Measurements from ENCODE around the gene PXK. TPM values are rescaled to one million over a fixed set of nuclear protein-coding genes. Genes with fewer than 3 reads are reported as not detected.

Gene PXK
- polyA plus RNA-seq, 2 donors, result 3.2 to 6.0 TPM

GRCh38 chr3:58296269-58296668 lies 36.4 kb upstream of the PXK start:
- Histone ChIP-seq H3K36me3 (ENCODE audit: control insufficient read depth in 2 of 2, insufficient read depth in 2 of 2, low read length in 1 of 2) (no peaks in the 10 kb centered on the region), H3K27me3 (ENCODE audit: control insufficient read depth in 1 of 2, insufficient read depth in 2 of 2, low read length in 2 of 2) (no peaks in the 10 kb centered on the region), H3K4me3 (ENCODE audit: low read depth in 1 of 2, low read length in 2 of 2) (no peak overlapping the region), H3K4me1 (ENCODE audit: control insufficient read depth in 2 of 2, insufficient read depth in 2 of 2, low read length in 1 of 2) (no peaks in the 10 kb centered on the region), H3K9me3 (ENCODE audit: control insufficient read depth in 2 of 2, insufficient read depth in 1 of 2, low read depth in 1 of 2, low read length in 1 of 2) (no peaks in the 10 kb centered on the region), H3K27ac (ENCODE audit: low read depth in 2 of 2, low read length in 1 of 2) (no peak overlapping the region)
- 39 to 50% methylated on average over 5 of the region's 5 CpGs for WGBS, 2 donors

- Histone ChIP-seq H3K9me3 (ENCODE audit: control insufficient read depth in 2 of 2, insufficient read depth in 1 of 2, low read depth in 1 of 2, low read length in 1 of 2) (no peaks in the 10 kb centered on the region), H3K27ac (ENCODE audit: low read depth in 2 of 2, low read length in 1 of 2) (no peak overlapping the region), H3K27me3 (ENCODE audit: control insufficient read depth in 1 of 2, insufficient read depth in 2 of 2, low read length in 2 of 2) (no peaks in the 10 kb centered on the region), H3K4me1 (ENCODE audit: control insufficient read depth in 2 of 2, insufficient read depth in 2 of 2, low read length in 1 of 2) (no peaks in the 10 kb centered on the region), H3K4me3 (ENCODE audit: low read depth in 1 of 2, low read length in 2 of 2) (no peak overlapping the region), H3K36me3 (ENCODE audit: control insufficient read depth in 2 of 2, insufficient read depth in 2 of 2, low read length in 1 of 2) (no peaks in the 10 kb centered on the region)
- 47 to 50% methylated on average over 6 of the region's 6 CpGs for WGBS, 2 donors
Measured at GRCh38 chr3:58296843-58297242, 35.8 kb upstream of the PXK start.

- H3K9me3 ChIP-seq (ENCODE audit: control insufficient read depth in 2 of 2, insufficient read depth in 1 of 2, low read depth in 1 of 2, low read length in 1 of 2), result no peaks in the 10 kb centered on the region
- no peaks in the 10 kb centered on the region for H3K4me1 ChIP-seq (ENCODE audit: control insufficient read depth in 2 of 2, insufficient read depth in 2 of 2, low read length in 1 of 2)
- H3K27me3 ChIP-seq (ENCODE audit: control insufficient read depth in 1 of 2, insufficient read depth in 2 of 2, low read length in 2 of 2), result no peaks in the 10 kb centered on the region
- WGBS, 2 donors, result 63 to 71% methylated on average over 3 of the region's 3 CpGs
- H3K27ac ChIP-seq (ENCODE audit: low read depth in 2 of 2, low read length in 1 of 2), result no peak overlapping the region
- H3K36me3 ChIP-seq (ENCODE audit: control insufficient read depth in 2 of 2, insufficient read depth in 2 of 2, low read length in 1 of 2), result no peaks in the 10 kb centered on the region
- no peak overlapping the region for H3K4me3 ChIP-seq (ENCODE audit: low read depth in 1 of 2, low read length in 2 of 2)
Measured at GRCh38 chr3:58298190-58298589, 34.5 kb upstream of the PXK start.

GRCh38 chr3:58299075-58299474 lies 33.6 kb upstream of the PXK start:
- Histone ChIP-seq H3K36me3 (ENCODE audit: control insufficient read depth in 2 of 2, insufficient read depth in 2 of 2, low read length in 1 of 2) (no peaks in the 10 kb centered on the region), H3K9me3 (ENCODE audit: control insufficient read depth in 2 of 2, insufficient read depth in 1 of 2, low read depth in 1 of 2, low read length in 1 of 2) (no peaks in the 10 kb centered on the region), H3K4me1 (ENCODE audit: control insufficient read depth in 2 of 2, insufficient read depth in 2 of 2, low read length in 1 of 2) (no peaks in the 10 kb centered on the region), H3K4me3 (ENCODE audit: low read depth in 1 of 2, low read length in 2 of 2) (no peak overlapping the region), H3K27me3 (ENCODE audit: control insufficient read depth in 1 of 2, insufficient read depth in 2 of 2, low read length in 2 of 2) (no peaks in the 10 kb centered on the region), H3K27ac (ENCODE audit: low read depth in 2 of 2, low read length in 1 of 2) (no peak overlapping the region)
- 54 to 60% methylated on average over 2 of the region's 2 CpGs for WGBS, 2 donors

GRCh38 chr3:58299839-58300516 lies 32.7 kb upstream of the PXK start:
- WGBS, 2 donors, result 15 to 17% methylated on average over 8 of the region's 8 CpGs
- Histone ChIP-seq H3K27ac (ENCODE audit: low read depth in 2 of 2, low read length in 1 of 2) (no peak overlapping the region), H3K9me3 (ENCODE audit: control insufficient read depth in 2 of 2, insufficient read depth in 1 of 2, low read depth in 1 of 2, low read length in 1 of 2) (no peaks in the 10 kb centered on the region), H3K4me1 (ENCODE audit: control insufficient read depth in 2 of 2, insufficient read depth in 2 of 2, low read length in 1 of 2) (no peaks in the 10 kb centered on the region), H3K36me3 (ENCODE audit: control insufficient read depth in 2 of 2, insufficient read depth in 2 of 2, low read length in 1 of 2) (no peaks in the 10 kb centered on the region), H3K4me3 (ENCODE audit: low read depth in 1 of 2, low read length in 2 of 2) (no peak overlapping the region), H3K27me3 (ENCODE audit: control insufficient read depth in 1 of 2, insufficient read depth in 2 of 2, low read length in 2 of 2) (no peaks in the 10 kb centered on the region)

- no peaks in the 10 kb centered on the region for H3K27me3 ChIP-seq (ENCODE audit: control insufficient read depth in 1 of 2, insufficient read depth in 2 of 2, low read length in 2 of 2)
- H3K4me3 ChIP-seq (ENCODE audit: low read depth in 1 of 2, low read length in 2 of 2), result peak within 1 kb of the TSS; percentile 75 to 78
- WGBS, 2 donors, result 4% methylated on average over 66 to 71 of the region's 71 CpGs
- peaks cover 0 to 4% of the 10 kb centered on the region in 2 donors for H3K4me1 ChIP-seq (ENCODE audit: control insufficient read depth in 2 of 2, insufficient read depth in 2 of 2, low read length in 1 of 2)
- H3K9me3 ChIP-seq (ENCODE audit: control insufficient read depth in 2 of 2, insufficient read depth in 1 of 2, low read depth in 1 of 2, low read length in 1 of 2), result no peaks in the 10 kb centered on the region
- peak within 1 kb of the TSS; percentile 93 to 99 for H3K27ac ChIP-seq (ENCODE audit: low read depth in 2 of 2, low read length in 1 of 2)
- peaks cover 0 to 5% of the 10 kb centered on the region in 2 donors for H3K36me3 ChIP-seq (ENCODE audit: control insufficient read depth in 2 of 2, insufficient read depth in 2 of 2, low read length in 1 of 2)
Measured at GRCh38 chr3:58305882-58306711, 26.6 kb upstream of the PXK start, which contains the start of the genes HTD2 and RPP14. HTD2 (plus strand) TSS chr3:58306520; CDS start chr3:58317614, 11,094 bp downstream. RPP14 (plus strand) TSS chr3:58306245; CDS start chr3:58310330, 4,085 bp downstream.

GRCh38 chr3:58307639-58308215 lies 25.0 kb upstream of the PXK start:
- Histone ChIP-seq H3K4me1 (ENCODE audit: control insufficient read depth in 2 of 2, insufficient read depth in 2 of 2, low read length in 1 of 2) (peaks cover 0 to 4% of the 10 kb centered on the region in 2 donors), H3K9me3 (ENCODE audit: control insufficient read depth in 2 of 2, insufficient read depth in 1 of 2, low read depth in 1 of 2, low read length in 1 of 2) (no peaks in the 10 kb centered on the region), H3K36me3 (ENCODE audit: control insufficient read depth in 2 of 2, insufficient read depth in 2 of 2, low read length in 1 of 2) (peaks cover 0 to 14% of the 10 kb centered on the region in 2 donors), H3K27ac (ENCODE audit: low read depth in 2 of 2, low read length in 1 of 2) (peak overlapping the region; percentile 93 to 99), H3K4me3 (ENCODE audit: low read depth in 1 of 2, low read length in 2 of 2) (peak overlapping the region; percentile 75 to 78), H3K27me3 (ENCODE audit: control insufficient read depth in 1 of 2, insufficient read depth in 2 of 2, low read length in 2 of 2) (no peaks in the 10 kb centered on the region)
- 18 to 24% methylated on average over 10 of the region's 10 CpGs for WGBS, 2 donors

- H3K9me3 ChIP-seq (ENCODE audit: control insufficient read depth in 2 of 2, insufficient read depth in 1 of 2, low read depth in 1 of 2, low read length in 1 of 2), result no peaks in the 10 kb centered on the region
- H3K4me3 ChIP-seq (ENCODE audit: low read depth in 1 of 2, low read length in 2 of 2), result no peak overlapping the region
- no peaks in the 10 kb centered on the region for H3K27me3 ChIP-seq (ENCODE audit: control insufficient read depth in 1 of 2, insufficient read depth in 2 of 2, low read length in 2 of 2)
- peaks cover 0 to 17% of the 10 kb centered on the region in 2 donors for H3K36me3 ChIP-seq (ENCODE audit: control insufficient read depth in 2 of 2, insufficient read depth in 2 of 2, low read length in 1 of 2)
- no peak overlapping the region for H3K27ac ChIP-seq (ENCODE audit: low read depth in 2 of 2, low read length in 1 of 2)
- H3K4me1 ChIP-seq (ENCODE audit: control insufficient read depth in 2 of 2, insufficient read depth in 2 of 2, low read length in 1 of 2), result peaks cover 0 to 4% of the 10 kb centered on the region in 2 donors
- 20 to 26% methylated on average over 1 of the region's 1 CpG for WGBS, 2 donors
Measured at GRCh38 chr3:58308728-58309127, 24.0 kb upstream of the PXK start.

GRCh38 chr3:58317811-58318210 lies 14.9 kb upstream of the PXK start:
- H3K27me3 ChIP-seq (ENCODE audit: control insufficient read depth in 1 of 2, insufficient read depth in 2 of 2, low read length in 2 of 2), result no peaks in the 10 kb centered on the region
- 81 to 84% methylated on average over 2 of the region's 2 CpGs for WGBS, 2 donors
- H3K4me3 ChIP-seq (ENCODE audit: low read depth in 1 of 2, low read length in 2 of 2), result no peak overlapping the region
- no peak overlapping the region for H3K27ac ChIP-seq (ENCODE audit: low read depth in 2 of 2, low read length in 1 of 2)
- peaks cover 5 to 10% of the 10 kb centered on the region in 2 donors for H3K36me3 ChIP-seq (ENCODE audit: control insufficient read depth in 2 of 2, insufficient read depth in 2 of 2, low read length in 1 of 2)
- no peaks in the 10 kb centered on the region for H3K9me3 ChIP-seq (ENCODE audit: control insufficient read depth in 2 of 2, insufficient read depth in 1 of 2, low read depth in 1 of 2, low read length in 1 of 2)
- no peaks in the 10 kb centered on the region for H3K4me1 ChIP-seq (ENCODE audit: control insufficient read depth in 2 of 2, insufficient read depth in 2 of 2, low read length in 1 of 2)

All from esophagus (tissue), 2 donors.